ENCODE data around the gene GJC2. TPM values are rescaled to one million over a fixed set of nuclear protein-coding genes. Genes with fewer than 3 reads are reported as not detected.
A peak's percentile ranks its signal among the peaks of the same experiment; 100 is the strongest.

Gene GJC2
- total RNA-seq, 5 donors from 2014 or later (not counting 1 experiment from before 2014, with no cell fraction given) = 1.1 to 3.1 (median 1.6) TPM

DNA sequence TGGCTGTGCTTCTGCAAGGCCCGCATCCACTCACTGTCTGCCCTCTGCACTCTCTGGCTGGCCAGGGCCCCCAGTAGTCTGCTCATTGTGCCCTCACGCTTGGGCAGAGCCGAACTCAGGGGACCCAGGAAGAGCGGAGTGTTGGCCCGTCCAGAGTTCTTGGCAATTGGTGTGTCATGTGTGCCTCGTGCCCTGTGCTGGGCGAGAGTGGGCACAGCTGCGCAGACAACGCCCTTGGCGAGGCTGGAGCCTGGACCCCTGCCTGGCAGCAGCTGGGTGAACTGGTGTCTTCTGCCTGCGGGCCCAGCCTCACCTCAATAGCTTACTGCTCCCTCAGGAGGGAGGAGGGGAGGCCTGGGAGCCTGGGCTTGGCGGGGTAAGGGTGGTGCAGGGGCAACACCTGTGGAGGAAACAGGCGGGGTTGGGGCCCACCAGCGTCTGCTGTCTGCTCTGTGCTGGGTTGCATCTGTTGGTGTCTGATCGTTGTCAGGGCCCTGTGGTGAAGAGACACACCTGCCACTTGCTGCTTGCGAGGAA lies 7.5 kb upstream of the GJC2 start:
- Mint-ChIP-seq H3K4me1 (peaks cover 41 to 47% (median 44%) of the 10 kb centered on the region in 3 donors), H3K36me3 (peaks cover 3% of the 10 kb centered on the region), H3K4me3 (peak overlapping the region; percentile 94 to 96 (median 95)), H3K27ac (peak overlapping the region; percentile 49 to 98), H3K9me3 (no peaks in the 10 kb centered on the region), H3K27me3 (no peaks in the 10 kb centered on the region)
- ATAC-seq (replicated peaks in 1 of 4) (no peak), DNase-seq (peak in 3 of 35 experiments; percentile 11 to 29 (median 12))
- ChIA-PET CTCF (interaction anchor here in 1 of 2 donors (2.1 kb wide), 1 partner anchor 24 kb away, joined by 15 read pairs; the partner anchor contains the start of gene IBA57), POLR2A (no interaction called here)
- H3K9me3 ChIP-seq = no peaks in the 10 kb centered on the region
- 53% methylated on average over 10 of the region's 16 CpGs for WGBS (ENCODE audit: insufficient coverage)
- H3K36me3 ChIP-seq (ENCODE audit: control insufficient read depth in 2 of 2, extremely low read depth in 1 of 2, insufficient read depth in 1 of 2, low read length in 1 of 2) = peaks cover 8 to 22% of the 10 kb centered on the region in 2 donors
- peak overlapping the region in 1 of 2 donors; percentile 97 for H3K4me3 ChIP-seq (ENCODE audit: control insufficient read depth in 1 of 2, extremely low read depth in 1 of 2, low read length in 1 of 2)
- H3K27ac ChIP-seq (ENCODE audit: low read length) = peak overlapping the region; percentile 98
- H3K4me1 ChIP-seq (ENCODE audit: control insufficient read depth in 1 of 2, extremely low read depth in 1 of 2, insufficient read depth in 2 of 2, low read length in 2 of 2) = peaks cover 11 to 75% of the 10 kb centered on the region in 2 experiments
- H3K27me3 ChIP-seq (replicated peaks in 1 of 2; ENCODE audit: control insufficient read depth in 2 of 2, extremely low read depth in 1 of 2, insufficient read depth in 2 of 2, low read length in 1 of 2) = no peaks in the 10 kb centered on the region

DNA sequence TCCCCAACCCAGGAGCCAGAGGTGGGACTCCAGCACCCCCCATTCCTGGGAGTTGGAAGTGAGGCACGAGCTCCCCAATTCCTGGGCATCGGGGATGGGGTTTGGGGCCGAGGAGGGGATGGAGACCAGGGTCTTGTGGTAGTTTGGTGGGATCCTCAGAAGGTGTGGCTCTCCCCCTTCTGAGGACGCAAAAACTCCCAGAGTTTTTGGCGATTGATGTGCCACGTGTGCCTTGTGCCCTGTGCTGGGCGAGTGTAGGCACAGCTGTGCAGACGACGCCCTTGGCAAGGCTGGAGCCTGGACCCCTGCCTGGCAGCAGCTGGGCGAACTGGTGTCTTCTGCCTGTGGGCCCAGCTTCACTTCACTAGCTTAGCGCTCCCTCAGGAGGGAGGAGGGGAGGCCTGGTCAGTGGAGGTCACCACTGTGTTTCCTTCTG lies 7.0 kb upstream of the GJC2 start:
- Histone ChIP-seq H3K4me1 (ENCODE audit: control insufficient read depth in 1 of 2, extremely low read depth in 1 of 2, insufficient read depth in 2 of 2, low read length in 2 of 2) (peaks cover 11 to 75% of the 10 kb centered on the region in 2 experiments), H3K36me3 (ENCODE audit: control insufficient read depth in 2 of 2, extremely low read depth in 1 of 2, insufficient read depth in 1 of 2, low read length in 1 of 2) (peaks cover 8 to 26% of the 10 kb centered on the region in 2 donors), H3K9me3 (no peaks in the 10 kb centered on the region), H3K27ac (ENCODE audit: low read length) (peak overlapping the region; percentile 98), H3K27me3 (replicated peaks in 1 of 2; ENCODE audit: control insufficient read depth in 2 of 2, extremely low read depth in 1 of 2, insufficient read depth in 2 of 2, low read length in 1 of 2) (peaks cover 0 to under 1% of the 10 kb centered on the region in 2 experiments), H3K4me3 (ENCODE audit: control insufficient read depth in 1 of 2, extremely low read depth in 1 of 2, low read length in 1 of 2) (no peak overlapping the region)
- peak overlapping the region; percentile 94 to 96 (median 95) for H3K4me3 Mint-ChIP-seq
- no peaks in the 10 kb centered on the region for H3K9me3 Mint-ChIP-seq
- ChIA-PET CTCF (no interaction called here), POLR2A (no interaction called here)
- peaks cover 41 to 47% (median 44%) of the 10 kb centered on the region in 3 donors for H3K4me1 Mint-ChIP-seq
- peak overlapping the region; percentile 49 to 98 for H3K27ac Mint-ChIP-seq
- DNase-seq (no peak), ATAC-seq (replicated peaks in 1 of 4) (no peak)
- peaks cover 3% of the 10 kb centered on the region for H3K36me3 Mint-ChIP-seq
- no peaks in the 10 kb centered on the region for H3K27me3 Mint-ChIP-seq
- whole genome bisulfite sequencing (ENCODE audit: insufficient coverage) = 54% methylated on average over 7 of the region's 11 CpGs

DNA sequence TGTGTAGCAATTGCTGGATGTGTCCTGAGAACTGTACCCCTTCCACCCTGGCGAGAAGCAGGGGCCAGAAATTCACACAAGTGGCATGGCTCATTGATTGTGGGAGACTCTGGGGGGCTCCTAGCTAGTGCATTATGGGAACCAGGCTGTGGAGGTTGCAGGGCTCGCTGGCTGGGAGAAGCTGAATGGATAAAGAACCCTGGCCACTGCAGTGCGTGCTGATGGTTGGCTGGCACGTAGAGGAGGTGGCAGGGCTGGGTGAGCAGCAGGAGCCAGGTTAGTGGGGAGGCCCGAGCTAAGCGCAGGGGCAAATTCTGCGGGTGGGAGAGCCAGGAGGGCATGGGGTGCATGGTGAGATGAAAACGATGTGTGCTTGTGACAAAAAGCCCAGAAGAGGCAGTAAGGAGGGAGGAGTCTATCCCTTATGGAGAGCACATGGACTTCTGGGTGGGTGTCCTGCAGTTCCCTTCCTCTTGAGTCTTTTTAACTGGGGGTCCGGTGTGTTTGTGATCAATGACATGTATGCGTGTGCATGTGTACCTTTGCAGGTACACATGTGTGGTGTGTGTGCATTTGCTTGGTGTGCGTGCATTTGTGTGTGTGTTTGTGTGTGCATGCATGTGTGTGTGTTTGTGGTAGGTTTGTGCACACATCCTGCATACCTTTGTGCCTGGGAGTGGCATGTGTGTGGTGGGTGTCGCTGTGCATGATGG lies 6.1 kb upstream of the GJC2 start:
- ATAC-seq (replicated peaks in 1 of 4) = no peak
- peak overlapping the region; percentile 22 to 49 for H3K27ac Mint-ChIP-seq
- H3K27ac ChIP-seq (ENCODE audit: low read length) = no peak overlapping the region
- DNase-seq = peak in 2 of 35 experiments; percentile 0 to 12
- no peaks in the 10 kb centered on the region for H3K27me3 Mint-ChIP-seq
- H3K27me3 ChIP-seq (replicated peaks in 1 of 2; ENCODE audit: control insufficient read depth in 2 of 2, extremely low read depth in 1 of 2, insufficient read depth in 2 of 2, low read length in 1 of 2) = peaks cover 0 to 2% of the 10 kb centered on the region in 2 experiments
- ChIA-PET CTCF (no interaction called here), POLR2A (no interaction called here)
- peaks cover 11 to 81% of the 10 kb centered on the region in 2 experiments for H3K4me1 ChIP-seq (ENCODE audit: control insufficient read depth in 1 of 2, extremely low read depth in 1 of 2, insufficient read depth in 2 of 2, low read length in 2 of 2)
- H3K4me3 Mint-ChIP-seq = peak overlapping the region; percentile 94 to 96 (median 95)
- no peaks in the 10 kb centered on the region for H3K9me3 ChIP-seq
- no peak overlapping the region for H3K4me3 ChIP-seq (ENCODE audit: control insufficient read depth in 1 of 2, extremely low read depth in 1 of 2, low read length in 1 of 2)
- peaks cover 8 to 35% of the 10 kb centered on the region in 2 donors for H3K36me3 ChIP-seq (ENCODE audit: control insufficient read depth in 2 of 2, extremely low read depth in 1 of 2, insufficient read depth in 1 of 2, low read length in 1 of 2)
- 95% methylated on average over 8 of the region's 12 CpGs for WGBS (ENCODE audit: insufficient coverage)
- H3K36me3 Mint-ChIP-seq = peaks cover 3% of the 10 kb centered on the region
- H3K9me3 Mint-ChIP-seq = no peaks in the 10 kb centered on the region
- peaks cover 41 to 47% (median 44%) of the 10 kb centered on the region in 3 donors for H3K4me1 Mint-ChIP-seq

DNA sequence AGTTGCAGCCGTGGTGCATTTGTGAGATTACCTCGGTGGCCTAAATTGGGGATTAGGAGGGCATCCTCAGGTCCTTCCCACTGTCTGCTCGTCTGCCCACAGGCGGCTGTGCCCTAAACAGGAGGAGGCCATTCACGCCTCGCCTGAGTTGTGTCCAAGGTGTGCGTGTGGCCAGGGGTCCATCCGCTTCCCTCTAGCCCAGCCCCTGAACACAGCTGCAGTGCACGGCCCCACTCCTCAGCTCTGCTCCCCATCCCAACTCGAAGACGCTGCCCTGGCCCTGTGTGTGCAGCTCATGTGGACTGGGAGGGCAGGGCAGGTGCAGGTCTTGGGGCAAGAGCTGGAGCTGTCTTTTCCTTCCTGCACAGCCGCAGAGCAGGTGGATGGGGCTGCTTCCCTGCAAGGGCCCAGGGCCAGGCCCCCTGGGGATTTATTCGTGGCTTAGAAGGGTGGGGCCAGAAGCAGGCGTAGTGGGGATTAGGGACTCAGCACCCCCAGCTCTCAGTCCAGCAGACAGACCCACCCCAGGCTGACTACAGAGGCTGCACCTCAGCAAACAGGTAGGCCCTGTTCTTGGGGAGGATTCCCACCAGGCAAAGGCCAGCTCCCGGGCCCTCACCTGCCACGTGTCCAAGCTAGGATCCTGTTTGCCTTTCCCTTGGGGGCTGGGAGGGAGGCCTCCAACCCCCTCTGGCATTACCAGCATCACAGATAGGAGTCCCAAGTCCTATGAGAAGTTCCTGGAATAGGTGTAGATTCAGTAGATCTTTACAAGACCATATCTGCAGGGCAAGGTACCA lies 5.3 kb upstream of the GJC2 start:
- Histone ChIP-seq H3K9me3 (no peaks in the 10 kb centered on the region), H3K36me3 (ENCODE audit: control insufficient read depth in 2 of 2, extremely low read depth in 1 of 2, insufficient read depth in 1 of 2, low read length in 1 of 2) (peaks cover 8 to 42% of the 10 kb centered on the region in 2 donors), H3K27ac (ENCODE audit: low read length) (no peak overlapping the region), H3K27me3 (replicated peaks in 1 of 2; ENCODE audit: control insufficient read depth in 2 of 2, extremely low read depth in 1 of 2, insufficient read depth in 2 of 2, low read length in 1 of 2) (peaks cover 0 to 2% of the 10 kb centered on the region in 2 experiments), H3K4me1 (ENCODE audit: control insufficient read depth in 1 of 2, extremely low read depth in 1 of 2, insufficient read depth in 2 of 2, low read length in 2 of 2) (peaks cover 11 to 74% of the 10 kb centered on the region in 2 experiments), H3K4me3 (ENCODE audit: control insufficient read depth in 1 of 2, extremely low read depth in 1 of 2, low read length in 1 of 2) (no peak overlapping the region)
- no peaks in the 10 kb centered on the region for H3K9me3 Mint-ChIP-seq
- no peaks in the 10 kb centered on the region for H3K27me3 Mint-ChIP-seq
- ChIA-PET CTCF (no interaction called here), POLR2A (no interaction called here)
- 87% methylated on average over 9 of the region's 16 CpGs for WGBS (ENCODE audit: insufficient coverage)
- H3K36me3 Mint-ChIP-seq = peaks cover 3% of the 10 kb centered on the region
- H3K4me1 Mint-ChIP-seq = peaks cover 41 to 47% (median 43%) of the 10 kb centered on the region in 3 donors
- peak overlapping the region in 2 of 3 donors; percentile 32 to 95 for H3K4me3 Mint-ChIP-seq
- ATAC-seq (replicated peaks in 1 of 4) = no peak
- DNase-seq = no peak
- H3K27ac Mint-ChIP-seq = peak overlapping the region in 1 of 2 donors; percentile 22

DNA sequence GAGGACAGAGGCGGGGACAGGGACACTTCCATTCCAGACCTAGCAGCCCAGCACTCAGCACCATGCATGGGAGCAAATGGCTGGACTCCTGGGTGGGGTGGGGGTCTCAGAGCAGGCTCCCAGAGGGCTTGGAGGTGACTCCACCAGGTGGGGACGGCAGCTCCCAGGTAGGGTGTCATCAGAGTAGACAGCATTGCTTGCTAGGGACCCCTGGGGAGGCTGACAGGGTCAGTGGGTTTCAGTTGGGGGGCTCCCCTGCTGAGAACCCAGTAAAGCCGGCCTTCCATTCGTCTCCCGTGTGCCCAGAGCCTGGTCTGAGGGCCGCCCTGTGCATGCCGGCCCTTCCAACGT lies 4.8 kb upstream of the GJC2 start:
- Histone ChIP-seq H3K9me3 (no peaks in the 10 kb centered on the region), H3K4me1 (ENCODE audit: control insufficient read depth in 1 of 2, extremely low read depth in 1 of 2, insufficient read depth in 2 of 2, low read length in 2 of 2) (peaks cover 11 to 71% of the 10 kb centered on the region in 2 experiments), H3K4me3 (ENCODE audit: control insufficient read depth in 1 of 2, extremely low read depth in 1 of 2, low read length in 1 of 2) (no peak overlapping the region), H3K27me3 (replicated peaks in 1 of 2; ENCODE audit: control insufficient read depth in 2 of 2, extremely low read depth in 1 of 2, insufficient read depth in 2 of 2, low read length in 1 of 2) (peaks cover 0 to 2% of the 10 kb centered on the region in 2 experiments), H3K27ac (ENCODE audit: low read length) (no peak overlapping the region), H3K36me3 (ENCODE audit: control insufficient read depth in 2 of 2, extremely low read depth in 1 of 2, insufficient read depth in 1 of 2, low read length in 1 of 2) (peaks cover 8 to 47% of the 10 kb centered on the region in 2 donors)
- CTCF ChIA-PET = no interaction called here
- no peak for ATAC-seq (replicated peaks in 1 of 4)
- WGBS (ENCODE audit: insufficient coverage) = 90% methylated on average over 7 of the region's 8 CpGs
- H3K9me3 Mint-ChIP-seq = no peaks in the 10 kb centered on the region
- no peak overlapping the region for H3K27ac Mint-ChIP-seq
- peaks cover 39 to 41% (median 41%) of the 10 kb centered on the region in 3 donors for H3K4me1 Mint-ChIP-seq
- POLR2A ChIA-PET = no interaction called here
- peak overlapping the region in 1 of 3 donors; percentile 95 for H3K4me3 Mint-ChIP-seq
- peaks cover 3% of the 10 kb centered on the region for H3K36me3 Mint-ChIP-seq
- DNase-seq = peak in 1 of 35 experiments; percentile 21
- no peaks in the 10 kb centered on the region for H3K27me3 Mint-ChIP-seq

Measured in T-cell (primary cell).